GM19025 (cell line): ENCODE data around the gene OPCML.

Experiments used
- ATAC-seq: cut with Tn5 transposase; IDR thresholded peaks from one replicate; pipeline ENCODE4 v1.9.1; 2021; ENCODE audit warnings: mild to moderate bottlenecking, low read depth, moderate library complexity; ENCODE audit not compliant: unreplicated experiment

Gene OPCML

GRCh38 chr11:133049244-133050019 lies 482.9 kb downstream of the OPCML start:
- no peak for ATAC-seq

GRCh38 chr11:133048270-133048669 lies 484.0 kb downstream of the OPCML start:
- ATAC-seq, result no peak

- no peak for ATAC-seq
Observed at GRCh38 chr11:133047771-133048115, 484.6 kb downstream of the OPCML start.

- no peak for ATAC-seq
Observed at GRCh38 chr11:133047036-133047770, 485.1 kb downstream of the OPCML start.

- no peak for ATAC-seq
Observed at GRCh38 chr11:133046252-133046651, 486.0 kb downstream of the OPCML start.

GRCh38 chr11:133041928-133042882 lies 490.1 kb downstream of the OPCML start:
- no peak for ATAC-seq

- no peak for ATAC-seq
Observed at GRCh38 chr11:133041181-133041580, 491.1 kb downstream of the OPCML start.

- no peak for ATAC-seq
Observed at GRCh38 chr11:133040289-133040900, 491.9 kb downstream of the OPCML start.

GRCh38 chr11:133038850-133039249 lies 493.5 kb downstream of the OPCML start:
- ATAC-seq, result no peak

- ATAC-seq, result no peak
Observed at GRCh38 chr11:133034929-133035328, 497.4 kb downstream of the OPCML start.

GRCh38 chr11:133029107-133029506 lies 503.2 kb downstream of the OPCML start:
- ATAC-seq, result no peak

GRCh38 chr11:133026952-133027351 lies 505.3 kb downstream of the OPCML start:
- no peak for ATAC-seq

- no peak for ATAC-seq
Observed at GRCh38 chr11:133024301-133024700, 508.0 kb downstream of the OPCML start.

GRCh38 chr11:133023232-133023631 lies 509.1 kb downstream of the OPCML start:
- ATAC-seq, result no peak

GRCh38 chr11:133021553-133021952 lies 510.7 kb downstream of the OPCML start:
- no peak for ATAC-seq

- ATAC-seq, result no peak
Observed at GRCh38 chr11:133020372-133020714, 512.0 kb downstream of the OPCML start.

GRCh38 chr11:133019545-133020371 lies 512.5 kb downstream of the OPCML start:
- no peak for ATAC-seq

GRCh38 chr11:133015457-133015856 lies 516.8 kb downstream of the OPCML start:
- no peak for ATAC-seq

- ATAC-seq, result no peak
Observed at GRCh38 chr11:133014337-133014736, 518.0 kb downstream of the OPCML start.

GRCh38 chr11:133012803-133013202 lies 519.5 kb downstream of the OPCML start:
- ATAC-seq, result no peak
